ENCODE results near the gene PRR18.

PRR18 gene

DNA sequence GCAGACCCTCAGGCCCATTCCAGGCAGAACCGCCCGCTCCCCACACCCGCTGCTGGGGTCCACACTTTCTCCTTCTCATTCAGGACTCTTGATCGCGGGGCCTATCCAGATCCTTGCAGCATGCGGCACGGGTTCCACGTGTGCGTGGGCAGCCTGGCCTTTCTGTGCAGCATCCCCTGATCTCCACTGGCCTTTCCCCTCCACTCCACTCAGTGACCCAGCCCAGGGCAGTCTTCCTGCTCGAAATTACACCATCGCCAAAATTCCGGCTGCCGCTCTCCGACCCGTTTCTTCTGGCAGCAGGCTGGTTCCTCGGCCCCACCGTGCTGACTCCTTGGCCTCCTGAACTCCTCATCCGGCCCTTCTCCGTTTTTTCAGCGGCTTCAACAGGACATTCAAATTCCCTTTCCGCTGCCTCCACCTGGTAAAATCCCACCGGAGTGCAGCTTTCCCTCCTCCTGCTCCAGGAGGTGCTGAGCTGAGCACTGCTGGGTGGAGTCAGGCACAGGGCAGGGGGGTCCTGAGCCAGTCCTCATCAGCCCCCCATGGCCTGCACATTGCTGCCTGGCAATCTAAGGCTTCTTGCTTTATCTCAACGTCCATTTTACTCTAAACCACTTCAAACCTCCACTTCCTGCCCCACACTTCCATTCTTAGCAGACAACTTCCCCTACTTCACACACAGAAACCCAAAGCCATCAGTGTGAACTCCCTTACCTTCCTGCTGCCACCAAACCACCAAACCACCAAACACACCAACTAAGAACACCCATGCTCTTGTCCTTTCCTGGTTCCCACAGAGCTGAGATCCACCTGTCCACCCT lies 25.2 kb upstream of the PRR18 start:
- DNase-seq (ENCODE audit: low read depth): no peak

DNA sequence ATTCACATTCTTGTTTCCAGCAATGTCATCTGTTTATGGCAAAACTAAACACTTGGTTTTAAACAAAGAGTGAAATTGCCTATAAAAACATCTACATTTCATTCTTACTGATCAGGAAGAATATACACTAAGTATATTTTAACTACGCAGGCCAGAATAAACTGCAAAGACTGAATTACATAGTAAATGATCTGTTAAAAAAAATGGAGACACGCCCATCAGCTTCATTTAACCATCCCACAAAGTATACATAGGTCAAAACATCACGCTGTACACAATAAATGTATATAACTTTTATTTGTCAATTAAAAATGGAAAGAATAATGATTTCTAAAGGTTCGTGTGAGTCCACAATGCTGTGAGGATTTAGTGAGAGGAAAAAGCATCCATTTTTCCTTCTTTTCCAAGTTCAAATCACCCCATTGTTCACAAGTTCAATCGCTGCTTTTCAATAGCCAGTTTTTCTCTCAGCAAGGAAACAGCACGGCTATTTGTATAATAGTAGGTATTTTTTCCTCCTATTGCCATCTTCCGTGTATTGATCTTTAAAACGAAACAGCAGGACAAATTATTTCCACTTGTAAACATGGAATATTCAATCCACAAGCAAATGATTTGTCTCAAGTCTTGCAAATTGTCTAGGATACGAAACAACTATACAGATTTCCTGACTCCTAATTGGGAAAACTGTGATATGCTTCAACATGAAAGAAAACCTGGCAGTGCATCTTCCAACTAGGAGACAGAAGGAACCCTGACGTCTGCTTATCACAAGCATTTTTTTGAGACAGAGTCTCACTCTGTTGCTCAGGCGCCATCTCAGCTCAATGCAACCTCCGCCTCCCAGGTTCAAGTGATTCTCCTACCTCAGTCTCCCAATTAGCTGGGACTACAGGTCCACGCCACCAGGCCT lies 23.6 kb upstream of the PRR18 start:
- DNase-seq (ENCODE audit: low read depth): no peak

DNA sequence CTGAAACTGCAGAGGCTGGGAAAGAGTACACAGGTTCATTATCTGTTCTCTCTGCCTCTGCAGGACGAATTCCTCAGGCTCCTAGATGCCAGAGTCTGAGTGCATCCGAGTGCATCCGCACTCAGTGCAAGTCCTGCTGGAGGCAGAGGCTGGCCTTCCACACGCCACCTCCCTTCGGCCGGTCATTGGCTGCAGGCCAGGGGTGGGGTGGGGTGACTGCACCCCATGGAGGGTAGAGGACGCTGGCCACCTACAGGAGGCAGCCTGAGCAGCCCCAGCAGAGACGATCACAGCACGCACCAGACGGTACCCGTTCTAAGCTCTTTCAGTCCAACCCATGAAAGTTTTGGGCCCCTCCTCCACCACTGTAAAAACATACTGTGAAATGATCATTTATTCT lies 22.4 kb upstream of the PRR18 start:
- DNase-seq (ENCODE audit: low read depth): no peak

DNA sequence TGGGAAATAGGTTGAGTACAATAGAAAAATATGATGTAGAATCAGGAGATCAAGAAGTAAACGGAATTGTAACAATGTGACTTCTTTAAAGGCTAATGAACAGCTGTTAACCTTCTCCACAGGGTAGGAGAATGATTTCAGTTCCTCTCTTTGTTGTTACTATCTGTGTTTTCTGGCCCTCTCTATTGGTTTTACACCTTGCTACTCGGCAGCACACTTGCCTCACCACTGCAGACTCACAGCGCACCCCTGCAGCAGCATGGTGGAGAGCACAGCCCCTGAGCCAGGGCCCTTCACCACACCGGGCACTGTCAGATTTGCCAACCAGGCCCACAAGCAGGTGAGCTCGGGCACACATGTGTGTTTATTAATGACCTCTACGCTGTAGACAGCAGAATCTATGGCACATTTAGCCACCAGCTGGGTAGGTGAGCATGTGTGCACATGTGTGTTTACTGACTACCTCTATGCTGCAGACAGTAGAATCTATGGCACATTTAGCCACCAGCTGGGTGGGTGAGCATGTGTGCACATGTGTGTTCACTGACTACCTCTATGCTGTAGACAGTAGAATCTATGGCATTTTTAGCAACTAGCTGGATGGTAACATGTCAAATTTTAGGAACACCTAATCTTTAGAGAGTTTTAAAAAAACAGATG lies 17.3 kb upstream of the PRR18 start:
- no peak for DNase-seq (ENCODE audit: low read depth)

DNA sequence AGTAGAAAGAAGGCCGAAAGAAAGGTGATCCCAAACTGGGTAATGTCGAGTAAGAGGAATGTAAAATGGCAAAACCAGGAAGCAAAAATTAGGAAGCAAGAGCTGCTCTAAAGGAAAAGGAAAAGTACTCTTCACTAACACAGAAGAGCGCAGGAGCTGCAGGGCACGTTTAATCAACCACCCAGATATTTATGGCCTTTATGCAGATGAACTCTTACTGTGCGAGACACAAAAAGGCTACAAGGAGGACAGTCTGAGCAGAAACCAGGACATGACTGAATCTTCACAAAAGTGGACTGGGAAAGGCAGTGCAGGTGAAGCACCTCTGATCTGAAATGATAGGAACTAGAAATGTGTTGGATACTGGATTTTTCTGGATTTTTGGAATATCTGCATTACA lies 15.2 kb upstream of the PRR18 start:
- no peak for DNase-seq (ENCODE audit: low read depth)

DNA sequence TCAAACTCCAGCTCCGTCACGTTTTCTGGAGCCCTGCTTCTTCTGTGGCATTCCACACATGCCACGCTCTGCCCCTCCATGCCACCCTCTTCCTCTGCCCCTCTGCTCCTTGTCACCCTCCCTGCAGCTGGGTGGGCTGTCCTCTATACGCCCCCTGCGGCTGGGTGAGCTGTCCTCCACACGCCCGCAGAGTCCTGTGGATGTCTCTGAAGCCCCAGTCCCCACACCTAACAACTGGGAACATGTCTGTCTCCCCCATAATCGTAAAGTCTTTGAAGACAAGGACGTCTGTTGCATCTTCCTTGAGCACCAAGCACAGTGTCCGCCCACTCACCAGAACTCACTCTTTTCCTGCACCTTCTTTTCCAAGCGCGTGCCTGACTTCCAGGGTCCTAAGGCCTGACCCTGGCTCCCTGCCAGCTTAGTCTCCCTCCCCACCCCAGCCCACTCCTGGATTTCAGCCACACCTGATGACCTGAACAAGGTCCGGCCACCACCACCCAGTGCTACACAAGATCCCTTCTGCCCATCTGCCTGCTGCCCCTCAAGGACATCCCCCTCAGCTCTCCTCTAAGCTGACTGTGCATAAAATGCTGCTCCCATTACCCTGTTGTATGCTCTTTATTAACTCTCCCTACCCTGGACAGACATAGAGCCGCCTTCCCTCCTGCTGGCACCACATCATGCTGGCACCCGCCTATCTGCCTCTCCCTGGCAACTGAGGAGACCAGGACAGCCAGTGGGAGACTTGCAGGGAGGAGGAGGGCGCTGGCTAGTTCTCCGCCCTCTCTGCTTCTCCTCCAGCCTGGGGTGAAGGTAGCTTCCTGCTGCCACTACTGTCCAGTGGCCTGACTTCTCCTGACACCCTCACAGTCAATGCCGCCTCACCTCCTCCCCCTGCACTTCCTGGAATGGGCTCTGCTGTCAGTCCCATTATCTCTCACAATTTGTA lies 10.7 kb upstream of the PRR18 start:
- DNase-seq (ENCODE audit: low read depth): no peak

DNA sequence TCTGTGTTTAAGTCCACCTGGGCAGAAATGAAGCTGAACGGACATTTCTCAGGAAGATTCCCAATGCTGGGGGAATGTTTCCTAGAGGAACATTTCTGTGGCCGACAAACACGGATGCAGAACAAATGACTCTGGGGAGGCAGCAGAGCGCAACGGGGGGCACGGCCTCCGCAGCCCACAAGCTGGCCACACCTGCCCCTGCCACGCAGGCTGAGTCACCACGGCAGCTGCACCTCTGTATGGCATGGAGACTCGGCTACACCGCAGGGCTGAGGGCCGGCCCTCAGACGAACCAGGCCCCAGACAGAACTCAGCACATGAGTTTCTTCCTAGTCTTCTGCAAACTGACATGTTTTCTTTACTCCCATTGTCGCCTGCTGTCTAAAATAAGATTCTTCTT lies 10.0 kb upstream of the PRR18 start:
- DNase-seq (ENCODE audit: low read depth): no peak

DNA sequence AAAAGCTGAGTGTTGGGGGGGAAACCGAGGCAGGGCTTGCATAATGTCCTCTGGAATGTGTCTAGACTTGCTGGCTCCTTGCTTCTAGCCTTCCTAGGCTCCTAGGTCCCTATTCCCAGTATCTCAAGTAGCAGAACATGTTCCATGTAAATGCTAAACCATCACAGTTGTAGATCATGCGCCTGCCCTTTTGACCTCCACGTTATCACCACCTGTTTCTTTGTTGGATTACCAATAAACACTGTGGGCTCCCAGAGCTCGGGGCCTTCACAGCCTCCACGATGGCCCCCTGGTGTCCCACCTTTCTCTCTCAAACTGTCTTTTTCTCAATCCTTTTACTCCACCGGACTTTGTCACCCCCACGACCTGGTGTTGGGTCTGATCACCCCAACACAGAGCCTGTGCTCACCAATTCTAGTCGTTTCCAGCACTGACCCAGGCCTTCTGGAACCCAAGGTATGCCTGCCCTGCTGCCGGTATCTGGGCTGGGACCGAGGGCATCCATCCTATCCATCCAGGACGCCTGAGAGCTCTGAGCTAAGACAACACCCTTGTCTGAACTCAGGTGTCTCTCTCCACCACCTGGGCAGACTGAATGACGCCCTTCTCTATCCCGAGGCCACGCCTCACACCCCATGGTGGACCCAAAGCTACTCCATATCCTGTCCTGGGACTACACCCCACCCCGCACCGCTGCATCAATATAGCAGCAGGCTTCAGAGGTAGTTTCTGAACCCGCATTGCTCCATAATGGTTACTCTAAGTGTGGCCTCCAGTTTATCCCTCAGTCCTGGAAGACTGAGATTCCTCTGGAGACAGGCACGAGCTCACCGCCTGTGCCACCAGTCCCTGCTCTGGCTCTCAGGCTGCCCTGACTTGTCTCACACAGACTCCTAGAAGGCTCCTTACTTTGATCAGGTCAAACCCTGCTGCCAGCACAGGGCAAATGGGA lies 9.3 kb upstream of the PRR18 start:
- DNase-seq (ENCODE audit: low read depth): no peak

DNA sequence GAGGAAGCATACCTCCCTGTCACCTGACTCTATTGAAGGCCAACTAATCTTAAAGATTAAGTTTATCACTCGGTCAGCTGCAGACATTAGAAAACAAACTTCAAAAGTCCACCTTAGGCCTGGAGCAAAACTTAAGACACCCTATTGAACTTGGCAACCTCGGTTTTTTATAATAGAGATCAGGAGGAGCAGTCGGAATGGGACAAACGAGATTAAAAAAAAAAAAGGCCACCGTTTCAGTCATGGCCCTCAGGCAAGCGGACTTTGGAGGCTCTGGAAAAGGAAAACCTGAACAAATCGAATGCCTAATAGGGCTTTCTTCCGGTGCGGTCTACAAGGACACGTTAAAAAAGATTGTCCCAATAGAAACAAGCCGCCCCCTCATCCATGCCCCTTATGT lies 7.2 kb upstream of the PRR18 start:
- no peak for DNase-seq (ENCODE audit: low read depth)

DNA sequence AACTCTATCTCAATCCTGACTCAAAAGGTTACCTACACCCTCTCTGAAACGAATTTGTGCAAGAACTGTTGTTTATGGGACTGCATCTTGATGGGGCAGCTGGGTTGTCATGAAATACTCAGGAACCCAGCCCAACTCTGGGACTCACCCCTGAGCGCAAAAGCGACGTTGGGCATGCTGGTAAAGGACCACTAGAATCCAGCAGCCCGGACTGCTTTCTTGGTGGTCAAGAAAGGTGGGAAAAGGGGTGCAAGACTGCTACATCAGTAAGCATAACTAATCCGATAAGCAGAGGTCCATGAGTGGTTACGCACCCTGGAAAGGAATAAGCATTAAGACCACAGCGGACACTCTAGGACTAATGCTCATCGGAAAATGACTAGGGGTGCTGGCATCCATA lies 6.3 kb upstream of the PRR18 start:
- no peak for DNase-seq (ENCODE audit: low read depth)

DNA sequence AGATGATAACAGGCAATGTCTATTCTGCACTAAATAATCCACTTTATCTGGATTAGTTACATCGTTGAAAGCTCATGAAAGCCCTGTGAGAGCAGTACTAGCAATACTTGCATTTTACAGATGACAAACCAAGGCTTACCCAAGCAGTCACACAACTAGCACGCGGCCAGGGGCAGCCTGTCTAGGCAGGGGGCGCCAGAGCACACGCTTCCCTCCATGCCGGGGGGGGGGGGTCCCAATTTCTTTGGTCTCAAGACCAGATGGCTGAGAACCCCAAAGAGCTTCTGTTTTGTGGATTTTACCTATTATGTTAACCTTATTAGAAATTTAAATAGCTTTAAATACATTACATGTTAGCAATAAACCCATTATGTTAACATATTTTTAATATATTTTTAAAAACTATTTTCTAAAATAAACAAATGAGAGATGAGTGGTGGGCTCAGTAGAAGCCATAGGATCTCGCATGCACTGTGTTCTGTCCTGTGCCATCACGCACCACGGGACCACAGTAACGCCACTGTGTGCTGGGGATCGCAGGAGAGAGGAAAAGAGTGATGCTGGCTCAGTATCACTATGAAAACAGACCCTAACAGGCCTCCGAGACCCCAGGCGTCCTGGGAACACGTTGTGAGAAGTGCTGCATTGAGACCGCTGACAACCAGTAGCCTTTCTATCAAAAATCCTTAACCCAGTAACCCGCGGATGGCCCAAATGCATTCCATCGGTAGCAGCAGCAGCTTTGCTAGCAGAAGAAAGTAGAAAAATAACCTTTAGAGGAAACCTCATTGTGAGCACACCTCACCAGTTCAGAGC lies 5.3 kb upstream of the PRR18 start:
- no peak for DNase-seq (ENCODE audit: low read depth)

DNA sequence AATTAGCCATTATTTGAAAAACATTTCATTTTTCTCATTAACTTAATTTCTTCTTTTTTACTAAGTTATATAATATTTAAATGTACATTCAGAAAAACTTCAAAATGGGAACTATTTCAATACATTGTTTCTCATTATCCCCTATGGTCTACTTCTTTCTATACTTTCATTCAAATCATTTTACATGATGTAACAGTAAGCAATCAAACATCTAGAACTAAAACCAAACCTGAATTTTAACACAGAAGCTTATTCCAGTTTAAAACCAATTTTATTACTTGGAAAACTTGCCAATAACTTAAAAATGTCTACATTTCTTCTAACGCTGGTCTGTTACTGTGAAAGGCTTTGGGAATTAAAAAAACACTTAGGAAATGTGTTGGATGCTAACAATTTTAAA lies 4.6 kb upstream of the PRR18 start:
- DNase-seq (ENCODE audit: low read depth): no peak

DNA sequence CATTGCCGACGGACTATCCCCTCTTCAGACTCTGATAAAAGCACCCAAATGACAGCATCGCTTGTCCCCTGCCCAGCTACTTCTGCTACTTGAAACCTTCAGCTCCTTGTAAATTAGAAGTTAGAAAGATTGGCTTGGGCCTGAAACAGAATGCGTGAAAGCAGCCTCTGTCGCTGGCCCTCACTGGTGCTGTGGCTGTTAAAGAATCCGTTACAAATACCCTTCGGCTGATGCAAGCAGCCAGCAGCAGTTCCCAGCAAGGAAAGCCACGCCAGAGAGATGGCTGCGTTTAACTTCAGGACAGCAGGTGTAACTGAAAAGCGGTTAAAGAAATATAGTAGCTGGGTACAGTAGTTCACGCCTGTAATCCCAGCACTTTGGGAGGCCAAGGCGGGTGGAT lies 2.4 kb upstream of the PRR18 start:
- DNase-seq (ENCODE audit: low read depth): no peak

DNA sequence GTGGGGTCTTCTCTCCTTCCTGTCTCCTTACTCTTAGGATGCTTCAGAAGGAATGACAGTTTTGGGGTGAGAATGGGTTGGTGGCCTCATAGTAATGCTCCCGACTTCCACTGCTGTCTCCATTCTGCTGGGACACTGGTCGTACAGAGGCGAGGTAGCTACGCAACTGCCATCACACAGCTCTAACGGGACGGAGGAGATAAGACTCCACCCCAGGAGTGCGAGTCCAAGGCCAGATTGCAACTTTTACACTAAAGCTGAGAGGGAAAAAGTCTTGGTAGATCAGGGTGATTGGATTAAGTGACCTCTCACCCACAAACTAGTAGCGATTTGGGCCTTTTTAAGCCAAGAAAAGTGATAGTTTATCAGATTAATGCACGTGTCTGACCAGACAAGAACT lies 1.8 kb upstream of the PRR18 start:
- no peak for DNase-seq (ENCODE audit: low read depth)

DNA sequence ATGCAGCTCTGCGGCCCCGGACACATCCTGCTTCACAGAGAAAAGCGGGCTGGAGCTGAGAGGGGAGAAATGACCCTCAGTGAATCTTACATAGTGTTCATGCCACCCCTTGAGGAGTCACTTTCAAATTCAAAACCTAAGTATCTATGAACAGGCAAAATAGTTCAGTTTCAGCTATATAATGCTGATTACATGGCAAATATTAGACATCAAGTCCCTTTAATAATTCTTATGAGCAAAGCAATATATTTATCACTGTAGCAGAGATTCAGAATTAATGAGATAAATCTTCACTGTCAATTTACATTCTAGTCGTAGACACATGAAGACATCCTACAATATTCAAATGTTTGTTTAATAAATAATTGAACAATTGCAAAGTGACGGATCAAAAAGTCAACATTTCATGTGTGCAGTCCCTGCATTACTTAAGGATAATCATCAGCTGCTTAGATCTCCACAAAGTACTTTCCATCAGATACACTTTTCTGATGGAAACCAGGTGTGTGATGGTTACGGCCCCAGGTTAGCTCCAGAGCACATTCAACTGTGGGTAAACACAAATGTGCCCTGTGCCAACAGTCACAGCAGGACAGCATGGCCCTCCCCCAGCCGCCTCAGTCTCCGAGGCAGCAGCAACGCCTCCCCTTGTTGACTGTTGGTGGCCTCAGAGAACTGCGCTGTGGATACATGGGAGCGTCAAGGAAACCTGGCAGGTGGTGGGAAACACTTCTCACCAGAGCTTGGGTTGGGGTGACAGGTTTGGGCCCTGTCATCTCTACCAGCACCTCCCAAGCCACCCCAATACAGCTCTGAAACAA lies 787 bp upstream of the PRR18 start:
- DNase-seq (ENCODE audit: low read depth): no peak

DNA sequence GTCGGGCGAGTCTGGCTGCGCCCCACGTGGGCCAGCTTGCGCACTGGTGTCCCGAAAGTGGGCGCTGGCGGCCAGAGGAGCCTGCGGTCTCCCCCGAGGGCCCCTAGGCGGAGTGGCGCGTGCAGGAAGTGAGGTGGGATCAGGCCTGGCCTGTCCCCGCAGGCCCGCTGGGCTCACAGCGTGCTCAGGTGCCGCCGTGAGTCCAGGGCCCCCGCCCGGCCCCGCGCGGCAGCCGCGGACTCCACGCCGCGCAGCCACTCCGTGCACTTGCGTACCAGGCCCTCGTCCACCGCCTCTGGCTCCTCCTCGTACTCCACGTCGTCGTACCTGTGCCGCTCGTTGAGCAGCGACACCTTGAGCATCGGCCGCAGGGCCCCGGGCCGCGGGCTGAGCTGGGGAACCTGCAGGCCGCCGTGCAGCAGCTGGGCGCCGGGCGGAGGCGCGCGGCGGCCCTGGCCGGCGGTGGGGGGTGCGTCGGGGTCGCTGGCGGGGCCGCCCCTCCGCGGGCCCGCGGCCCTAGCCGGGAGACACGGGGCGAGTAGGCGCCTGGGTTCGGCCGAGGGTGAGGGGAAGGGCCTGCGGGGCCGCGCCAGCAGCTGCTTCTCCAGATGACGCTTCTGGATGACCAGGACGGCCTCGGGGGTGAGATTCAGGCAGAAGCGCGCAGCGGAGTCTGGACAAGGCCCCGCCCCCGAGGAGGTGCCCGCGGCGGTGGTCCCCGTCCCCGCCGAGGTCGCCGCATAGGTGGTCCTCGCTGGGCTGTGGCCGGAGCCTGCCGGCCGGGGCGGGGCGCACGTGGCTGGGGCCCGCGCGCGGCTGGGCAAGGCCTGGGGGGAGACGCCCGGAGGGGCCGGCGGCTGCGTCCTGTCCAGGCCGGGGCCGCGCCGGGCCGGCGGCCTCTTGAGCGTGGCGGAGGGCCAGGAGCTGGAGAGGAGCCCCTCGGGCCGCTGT lies 835 bp downstream of the PRR18 start:
- DNase-seq (ENCODE audit: low read depth): no peak

DNA sequence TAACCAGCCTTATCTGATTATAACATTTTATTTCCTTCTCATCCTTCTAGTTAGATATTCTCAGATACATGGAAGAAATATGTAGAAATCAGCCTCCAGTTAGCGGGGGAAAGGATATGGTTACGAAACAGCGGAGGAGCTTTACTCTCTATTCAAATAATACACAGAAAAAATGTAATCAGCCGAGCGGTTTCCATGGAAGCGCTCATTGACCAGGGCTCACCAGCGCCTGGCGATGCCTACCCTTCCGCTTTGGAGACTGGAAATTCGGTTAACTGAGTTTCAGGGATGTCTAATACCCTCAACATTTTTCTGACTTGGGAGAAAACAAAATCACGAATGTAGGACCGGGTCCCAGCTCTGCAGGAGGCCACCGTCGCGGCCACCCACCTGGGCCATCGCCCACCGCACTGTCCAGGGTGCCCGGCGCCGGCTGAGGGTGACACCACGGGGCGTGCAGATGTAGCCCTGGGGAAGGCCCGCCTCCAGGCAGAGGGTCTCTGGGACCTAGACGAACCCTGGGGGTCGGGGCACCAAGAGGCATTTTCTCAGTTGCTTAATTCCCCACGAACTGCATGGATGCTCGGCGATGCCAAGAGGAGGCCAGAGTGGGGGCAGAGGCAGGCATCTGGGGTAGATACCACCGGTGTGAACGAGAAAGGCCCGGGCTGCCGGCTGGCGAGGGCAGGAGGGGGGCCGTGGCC lies 1.7 kb downstream of the PRR18 start:
- DNase-seq (ENCODE audit: low read depth): no peak

Data from HS-27A (cell line).